KOPT-K1 (cell line): Measurements from ENCODE around the gene MYH15.

Experiments
- H3K27ac ChIP-seq: fragments of 200-600 bp; sonication (generic); 2 replicates; pipeline ENCODE4 v1.5.1; 2016; ENCODE audit warnings: antibody characterized with exemption, mild to moderate bottlenecking, low read depth, low read length; ENCODE audit not compliant: poor library complexity, severe bottlenecking
- H3K36me3 ChIP-seq: fragments of 200-600 bp; sonication (generic); 2 replicates; pipeline ENCODE4 v1.5.1; 2017; ENCODE audit warnings: antibody characterized with exemption, mild to moderate bottlenecking, low read length, moderate library complexity; ENCODE audit not compliant: insufficient read depth
- H3K9me3 ChIP-seq: fragments of 200-600 bp; sonication (generic); 2 replicates; pipeline ENCODE4 v1.5.1; 2017; ENCODE audit warnings: antibody characterized with exemption, low read length, mild to moderate bottlenecking; ENCODE audit not compliant: insufficient read depth, poor library complexity, severe bottlenecking

Gene MYH15

DNA sequence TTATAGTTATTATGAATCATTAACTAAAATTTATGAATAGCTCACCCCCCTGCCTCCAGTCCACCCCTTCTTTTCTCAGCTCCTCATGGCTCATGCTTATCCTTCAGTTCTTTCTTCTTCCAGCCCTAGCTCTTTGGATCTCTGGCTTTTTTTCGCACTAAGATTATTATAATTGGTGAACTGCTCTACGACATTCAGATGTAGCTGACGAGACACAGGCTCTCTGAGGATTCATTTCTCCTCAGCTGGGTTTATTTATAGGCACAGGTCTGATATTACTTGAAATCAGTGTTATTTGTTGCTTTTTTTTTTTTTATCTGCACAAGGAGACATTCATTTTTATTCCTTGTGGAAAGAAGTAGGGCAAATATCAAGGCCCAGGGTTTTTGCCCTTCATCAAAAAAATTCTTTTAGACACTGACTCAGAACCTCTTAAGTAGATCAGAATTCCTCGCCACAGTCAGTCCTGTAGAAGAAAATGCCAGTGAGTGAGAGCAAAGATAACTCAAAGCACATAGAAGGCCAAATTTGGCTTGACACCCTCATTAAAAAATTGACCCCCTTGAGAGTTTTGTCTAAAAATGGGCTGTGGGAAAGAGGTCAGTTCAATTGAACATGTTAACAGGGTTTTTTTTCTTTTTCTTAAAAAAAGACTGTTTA, 106.6 kb downstream of the MYH15 start:
- Histone ChIP-seq H3K36me3 (no peaks in the 10 kb centered on the region), H3K27ac (no peak overlapping the region), H3K9me3 (no peaks in the 10 kb centered on the region)

- Histone ChIP-seq H3K27ac (no peak overlapping the region), H3K9me3 (no peaks in the 10 kb centered on the region), H3K36me3 (no peaks in the 10 kb centered on the region)
Measured at GRCh38 chr3:108403198-108403597, 107.2 kb downstream of the MYH15 start.

DNA sequence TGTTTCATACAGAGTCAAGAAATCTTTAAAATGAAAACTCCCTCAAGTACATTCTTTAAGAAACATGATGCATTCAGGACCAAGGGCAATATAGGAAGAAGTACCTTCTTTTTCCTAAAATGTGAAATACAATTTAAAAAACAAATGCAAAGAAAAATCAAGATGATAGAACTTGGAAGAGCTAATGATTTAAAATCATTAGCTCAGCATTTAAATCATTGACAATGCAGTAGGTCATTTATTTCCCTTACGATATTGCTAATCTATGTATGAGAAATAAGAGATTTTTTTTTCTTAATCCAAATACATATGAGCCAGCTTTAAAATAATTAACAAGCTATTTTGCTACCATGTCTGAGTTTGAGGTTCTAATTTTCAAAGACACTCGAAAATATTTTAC, 108.6 kb downstream of the MYH15 start:
- no peaks in the 10 kb centered on the region for H3K9me3 ChIP-seq
- no peaks in the 10 kb centered on the region for H3K36me3 ChIP-seq

DNA sequence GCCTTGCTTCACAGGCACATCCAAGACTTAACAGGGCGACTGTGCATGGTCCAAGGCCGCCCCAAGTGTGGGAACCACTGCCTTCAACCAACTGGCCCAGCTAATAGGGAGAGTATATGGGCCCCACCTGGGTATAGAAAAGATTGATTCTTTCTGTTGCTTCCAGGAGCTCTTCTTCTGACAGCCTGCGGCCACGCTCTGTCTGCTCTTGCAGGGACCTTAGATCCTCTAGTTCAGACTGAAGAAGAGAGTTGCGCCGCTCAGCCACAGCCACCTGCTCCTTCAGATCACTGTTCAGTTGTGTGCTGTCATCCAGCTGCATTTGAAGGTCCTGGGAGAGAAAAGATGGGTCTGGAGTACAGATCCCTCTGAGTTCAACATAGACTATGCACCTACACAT, 111.9 kb downstream of the MYH15 start:
- no peaks in the 10 kb centered on the region for H3K36me3 ChIP-seq
- H3K9me3 ChIP-seq = no peaks in the 10 kb centered on the region
- no peak overlapping the region for H3K27ac ChIP-seq

More for the DNA sequence above, 108.6 kb downstream of the MYH15 start:
- no peak overlapping the region for H3K27ac ChIP-seq

GRCh38 chr3:108396336-108396735, 114.1 kb downstream of the MYH15 start:
- no peaks in the 10 kb centered on the region for H3K36me3 ChIP-seq

DNA sequence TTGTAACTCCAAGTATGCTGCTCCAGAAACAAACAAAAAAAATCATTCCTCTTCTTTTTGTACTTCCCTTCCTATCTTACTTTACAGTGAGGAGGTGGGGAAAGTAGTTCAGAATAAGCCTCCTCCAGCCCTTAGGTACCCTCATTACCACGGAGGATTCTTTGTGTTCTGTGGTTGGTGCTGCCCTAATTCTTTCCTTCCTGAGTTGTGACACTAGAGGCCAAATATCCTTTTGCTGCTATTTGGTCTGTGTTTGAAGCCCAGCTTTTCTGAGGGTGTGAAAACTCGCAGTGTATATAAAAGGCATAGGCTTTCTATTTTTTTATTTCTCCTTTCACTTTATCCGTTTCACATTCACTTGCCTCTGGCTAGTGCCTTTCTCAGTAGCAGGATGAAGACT, 115.8 kb downstream of the MYH15 start:
- H3K36me3 ChIP-seq = no peaks in the 10 kb centered on the region
- no peak overlapping the region for H3K27ac ChIP-seq

More at GRCh38 chr3:108396336-108396735, 114.1 kb downstream of the MYH15 start:
- no peak overlapping the region for H3K27ac ChIP-seq
- H3K9me3 ChIP-seq = no peaks in the 10 kb centered on the region

GRCh38 chr3:108394016-108394415, 116.4 kb downstream of the MYH15 start:
- H3K36me3 ChIP-seq = no peaks in the 10 kb centered on the region
- H3K9me3 ChIP-seq = no peaks in the 10 kb centered on the region
- H3K27ac ChIP-seq = no peak overlapping the region

More for the DNA sequence above, 115.8 kb downstream of the MYH15 start:
- no peaks in the 10 kb centered on the region for H3K9me3 ChIP-seq

DNA sequence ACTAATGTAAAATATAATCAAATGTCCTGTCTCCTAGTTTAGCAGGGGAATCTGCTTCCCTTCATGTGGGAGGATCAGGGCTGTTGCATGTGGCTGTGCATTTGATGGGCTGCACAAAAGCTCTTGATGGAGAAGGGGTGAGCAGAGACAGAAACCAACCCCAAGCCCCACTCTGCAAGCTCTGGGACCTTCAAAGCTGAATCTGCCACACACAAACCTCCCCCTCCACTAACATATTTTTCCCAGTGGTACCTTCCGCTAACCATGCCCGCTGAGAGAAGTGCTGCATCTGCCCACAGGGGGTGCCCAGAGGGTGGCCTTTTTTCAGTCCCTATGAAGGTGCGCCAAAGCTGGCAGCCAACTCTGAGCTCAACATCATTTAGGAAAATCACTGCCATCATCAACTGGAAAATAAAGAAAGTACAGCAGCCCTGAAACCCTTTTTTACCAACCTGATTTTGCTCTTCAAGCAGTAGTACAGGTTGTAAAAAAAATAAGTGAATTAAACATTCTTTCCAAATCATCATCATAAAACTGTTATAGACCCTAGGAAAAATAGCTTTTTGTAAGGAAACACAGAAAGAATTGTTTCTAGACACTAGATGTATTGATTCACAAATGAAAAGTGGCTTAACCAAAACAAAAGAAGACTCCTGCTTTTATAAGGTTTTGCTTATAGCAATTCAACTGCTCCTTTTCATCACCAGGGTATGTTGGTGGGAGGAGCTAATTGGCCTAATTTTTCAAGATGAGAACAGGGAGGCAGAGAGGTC, 117.1 kb downstream of the MYH15 start:
- Histone ChIP-seq H3K36me3 (no peaks in the 10 kb centered on the region), H3K27ac (no peak overlapping the region), H3K9me3 (no peaks in the 10 kb centered on the region)

GRCh38 chr3:108391917-108392593, 118.3 kb downstream of the MYH15 start:
- Histone ChIP-seq H3K27ac (no peak overlapping the region), H3K9me3 (no peaks in the 10 kb centered on the region), H3K36me3 (no peaks in the 10 kb centered on the region)

DNA sequence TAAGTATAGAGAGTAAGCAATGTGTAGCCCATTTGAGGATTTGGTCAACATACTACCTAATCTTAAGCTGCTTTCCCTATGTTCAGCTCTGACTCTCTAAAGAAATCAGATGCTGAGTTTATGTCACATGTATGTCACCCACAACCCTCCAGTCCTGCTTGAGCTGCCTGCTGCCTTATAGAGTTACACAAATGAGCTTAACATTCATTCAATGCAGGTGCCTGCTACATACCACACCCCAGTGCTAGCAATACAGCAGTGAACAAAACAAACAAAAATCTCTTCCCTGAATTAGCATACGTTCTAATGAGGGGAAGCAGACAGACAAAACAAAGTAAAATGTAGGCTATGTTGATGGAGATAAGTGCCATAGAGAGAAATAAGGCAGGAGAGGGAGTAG, 121.0 kb downstream of the MYH15 start:
- no peaks in the 10 kb centered on the region for H3K36me3 ChIP-seq
- no peaks in the 10 kb centered on the region for H3K9me3 ChIP-seq
- no peak overlapping the region for H3K27ac ChIP-seq

DNA sequence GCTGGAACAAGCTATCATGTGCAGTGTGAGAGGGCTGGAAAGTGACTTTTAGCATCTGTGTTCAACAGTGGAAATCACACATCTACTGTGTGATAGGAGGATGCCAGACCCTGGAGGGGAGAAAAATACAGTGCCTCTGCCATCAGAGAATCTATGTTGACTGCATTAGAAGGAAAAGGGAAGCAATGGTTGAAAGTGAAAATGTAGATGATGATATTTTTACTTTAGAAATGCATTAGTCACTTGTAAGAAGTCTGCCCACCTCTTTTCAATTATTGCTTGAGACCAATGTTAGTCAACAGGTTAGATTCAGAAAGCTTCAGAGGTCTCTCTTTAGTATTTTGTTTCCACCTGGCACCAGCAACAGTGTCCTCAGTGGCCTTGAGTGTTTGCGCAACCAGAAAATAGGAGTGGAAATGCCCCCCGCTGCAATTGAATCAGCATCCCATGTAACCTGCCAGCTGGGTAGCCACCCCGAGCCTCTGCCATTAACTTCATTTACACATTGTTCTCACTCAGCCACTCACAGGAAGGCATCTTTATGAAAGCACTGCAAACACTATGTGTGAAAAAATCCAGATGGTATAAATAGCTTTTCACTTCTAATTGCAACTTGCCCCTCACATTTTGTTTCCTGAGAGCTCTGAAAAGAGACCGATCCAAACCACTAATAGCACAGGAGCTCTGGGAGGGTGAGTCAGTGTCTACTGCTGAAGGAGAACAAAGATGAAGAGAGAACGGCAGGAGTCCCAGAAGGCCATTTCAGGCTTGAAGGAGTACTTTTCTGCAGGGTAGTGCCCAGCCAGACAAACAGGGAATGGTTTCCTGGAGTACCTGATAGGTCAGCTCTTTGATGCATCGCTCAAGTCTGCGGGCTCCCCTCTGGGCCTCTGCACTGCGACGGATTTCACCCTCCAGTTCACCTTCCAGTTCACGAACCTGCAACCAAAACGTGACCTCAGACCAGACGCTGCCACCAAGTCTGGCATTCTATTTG, 122.0 kb downstream of the MYH15 start:
- Histone ChIP-seq H3K36me3 (no peaks in the 10 kb centered on the region), H3K27ac (no peak overlapping the region), H3K9me3 (no peaks in the 10 kb centered on the region)

- Histone ChIP-seq H3K27ac (no peak overlapping the region), H3K36me3 (no peaks in the 10 kb centered on the region), H3K9me3 (no peaks in the 10 kb centered on the region)
Measured at GRCh38 chr3:108387063-108387462, 123.3 kb downstream of the MYH15 start.

DNA sequence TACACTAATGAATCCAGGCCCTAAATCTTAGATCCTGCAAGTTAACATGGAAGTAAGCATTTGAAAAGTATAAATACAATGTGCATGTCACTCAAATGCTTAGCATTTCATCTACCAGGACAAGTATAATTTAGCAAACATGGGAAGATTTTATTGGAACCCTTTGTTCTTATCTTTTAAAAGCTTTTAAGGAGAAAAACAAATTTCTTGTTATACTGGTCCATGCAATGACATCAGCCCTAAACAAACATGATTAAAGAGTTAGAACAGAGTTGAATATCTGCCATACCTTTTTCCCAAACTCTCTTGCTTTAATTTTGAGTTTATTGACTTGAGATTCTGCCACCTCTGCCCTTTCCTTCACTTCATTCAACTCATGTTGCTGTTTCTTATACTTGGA, 127.1 kb downstream of the MYH15 start:
- Histone ChIP-seq H3K9me3 (no peaks in the 10 kb centered on the region), H3K27ac (no peak overlapping the region), H3K36me3 (no peaks in the 10 kb centered on the region)

GRCh38 chr3:108381529-108382140, 128.8 kb downstream of the MYH15 start:
- Histone ChIP-seq H3K36me3 (no peaks in the 10 kb centered on the region), H3K27ac (no peak overlapping the region), H3K9me3 (no peaks in the 10 kb centered on the region)
